IPS-15b (cell line): Measurements from ENCODE around the gene CR1.
"Not testable (repeated sequence)": the region's sequence is repeated elsewhere in the genome, so short reads cannot be mapped to it uniquely, and the experiment has no call there.

Experiments used
- H3K27me3 ChIP-seq: one replicate; pipeline ENCODE4 v1.6.1; 2013; ENCODE audit warnings: low read length; ENCODE audit not compliant: control insufficient read depth, insufficient read depth
- H3K36me3 ChIP-seq: one replicate; pipeline ENCODE4 v1.6.1; 2013; ENCODE audit warnings: low read length; ENCODE audit not compliant: control insufficient read depth, insufficient read depth
- H3K4me1 ChIP-seq: one replicate; pipeline ENCODE4 v1.6.1; 2013; ENCODE audit warnings: mild to moderate bottlenecking, low read length; ENCODE audit not compliant: control insufficient read depth, insufficient read depth
- H3K4me3 ChIP-seq: one replicate; pipeline ENCODE4 v1.5.1; 2013; ENCODE audit warnings: low read depth, low read length
- H3K9ac ChIP-seq: one replicate; pipeline ENCODE4 v1.6.1; 2013; ENCODE audit warnings: low read depth, mild to moderate bottlenecking, low read length
- H3K9me3 ChIP-seq: one replicate; pipeline ENCODE4 v1.6.1; 2013; ENCODE audit warnings: mild to moderate bottlenecking, low read length; ENCODE audit not compliant: control insufficient read depth, insufficient read depth

The CR1 gene

DNA sequence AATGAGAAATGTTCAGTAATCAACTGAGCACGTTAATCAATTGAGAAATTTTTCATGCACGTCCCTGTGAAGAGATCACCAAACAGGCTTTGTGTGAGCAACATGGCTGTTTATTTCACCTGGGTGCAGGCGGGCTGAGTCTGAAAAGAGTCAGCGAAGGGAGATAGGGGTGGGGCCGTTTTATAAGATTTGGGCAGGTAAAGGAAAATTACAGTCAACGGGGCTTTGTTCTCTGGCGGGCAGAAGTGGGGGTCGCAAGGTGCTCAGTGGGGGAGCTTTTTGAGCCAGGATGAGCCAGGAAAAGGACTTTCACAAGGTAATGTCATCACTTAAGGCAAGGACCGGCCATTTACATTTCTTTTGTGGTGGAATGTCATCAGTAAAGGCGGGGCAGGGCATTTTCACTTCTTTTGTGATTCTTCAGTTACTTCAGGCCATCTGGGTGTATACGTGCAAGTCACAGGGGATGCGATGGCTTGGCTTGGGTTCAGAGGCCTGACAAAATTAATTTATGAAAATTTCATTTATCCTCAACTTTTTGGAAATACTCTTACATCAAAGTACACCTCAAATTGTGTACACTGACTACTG, 137.8 kb downstream of the CR1 start:
- H3K36me3 ChIP-seq, H3K9me3 ChIP-seq, H3K4me3 ChIP-seq, H3K27me3 ChIP-seq: not testable (repeated sequence)
- Histone ChIP-seq H3K9ac (peak overlapping the region; percentile 57), H3K4me1 (peaks cover 44% of the 10 kb centered on the region)

DNA sequence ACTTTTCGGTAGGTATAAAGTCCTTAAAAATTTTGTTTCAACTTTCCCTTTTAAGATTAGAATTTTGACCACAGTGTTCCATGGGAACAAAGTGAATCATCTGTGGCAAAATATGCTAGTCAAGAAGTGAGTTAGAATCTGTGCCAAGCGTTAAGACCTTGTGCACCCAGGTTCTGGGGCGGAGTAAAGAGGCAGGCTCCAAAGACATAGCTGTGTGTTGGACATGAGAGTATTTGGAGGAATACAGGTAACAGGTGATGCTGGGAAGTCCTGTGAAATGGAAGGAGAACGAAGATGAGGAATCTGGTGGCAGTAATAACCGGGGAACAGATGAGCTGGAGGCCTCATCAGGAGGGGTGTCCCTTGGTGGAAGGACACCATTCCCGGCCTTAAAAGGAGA, 138.3 kb downstream of the CR1 start:
- peak overlapping the region; percentile 57 for H3K9ac ChIP-seq
- peaks cover 48% of the 10 kb centered on the region for H3K4me1 ChIP-seq
- not testable (repeated sequence) for H3K27me3 ChIP-seq

GRCh38 chr1:207635569-207636186, 139.7 kb downstream of the CR1 start:
- Histone ChIP-seq H3K4me1 (peaks cover 45% of the 10 kb centered on the region), H3K9ac (peak overlapping the region; percentile 18)
- not testable (repeated sequence) for H3K4me3 ChIP-seq, H3K9me3 ChIP-seq, H3K27me3 ChIP-seq, H3K36me3 ChIP-seq

More for the DNA sequence above, 138.3 kb downstream of the CR1 start:
- H3K9me3 ChIP-seq, H3K36me3 ChIP-seq: not testable (repeated sequence)
- H3K4me3 ChIP-seq, result peak overlapping the region; percentile 6

- not testable (repeated sequence) for H3K27me3 ChIP-seq, H3K4me3 ChIP-seq, H3K9ac ChIP-seq, H3K36me3 ChIP-seq, H3K9me3 ChIP-seq
- peaks cover 26% of the 10 kb centered on the region for H3K4me1 ChIP-seq
These were observed 142.7 kb downstream of the CR1 start for GRCh38 chr1:207638487-207639145.

GRCh38 chr1:207639362-207639761, 143.4 kb downstream of the CR1 start:
- H3K9ac ChIP-seq, H3K27me3 ChIP-seq, H3K36me3 ChIP-seq, H3K4me3 ChIP-seq, H3K9me3 ChIP-seq: not testable (repeated sequence)
- H3K4me1 ChIP-seq, result peaks cover 23% of the 10 kb centered on the region

DNA sequence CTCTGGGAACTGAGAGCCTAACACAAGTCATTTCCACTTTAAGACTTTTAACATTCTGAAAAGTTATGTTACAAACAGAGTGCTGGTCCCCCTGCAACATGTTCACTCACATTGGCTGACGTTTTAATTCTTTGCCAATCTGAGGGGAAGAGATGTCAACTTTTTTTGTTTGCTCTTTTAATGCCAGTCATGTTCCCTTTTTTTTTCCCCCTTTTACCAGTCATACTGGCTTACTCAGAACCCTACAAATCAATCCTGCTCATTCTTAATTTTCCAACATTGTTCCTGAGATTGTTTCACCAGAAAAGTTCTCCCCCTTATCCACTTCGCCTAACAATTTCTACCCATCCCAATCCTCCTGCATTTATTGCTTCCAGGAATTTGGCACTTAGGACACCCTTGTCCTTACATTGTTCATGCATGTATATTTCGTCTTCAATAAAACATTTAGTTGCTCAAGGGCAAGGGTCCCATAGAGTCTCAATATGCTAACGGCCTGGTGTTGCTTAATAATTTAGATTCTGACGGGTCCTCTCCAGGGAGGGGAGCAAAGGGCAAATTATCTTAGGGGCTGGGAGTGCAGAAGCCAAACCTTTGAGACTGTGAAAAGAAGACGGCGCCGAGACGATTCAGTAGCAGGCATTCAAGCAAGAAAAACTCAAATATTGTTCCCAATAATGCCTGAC, 148.4 kb downstream of the CR1 start:
- Histone ChIP-seq H3K4me1 (peaks cover 31% of the 10 kb centered on the region), H3K9me3 (no peaks in the 10 kb centered on the region), H3K27me3 (peaks cover 2% of the 10 kb centered on the region), H3K36me3 (no peaks in the 10 kb centered on the region), H3K4me3 (peak overlapping the region; percentile 18), H3K9ac (no peak overlapping the region)

DNA sequence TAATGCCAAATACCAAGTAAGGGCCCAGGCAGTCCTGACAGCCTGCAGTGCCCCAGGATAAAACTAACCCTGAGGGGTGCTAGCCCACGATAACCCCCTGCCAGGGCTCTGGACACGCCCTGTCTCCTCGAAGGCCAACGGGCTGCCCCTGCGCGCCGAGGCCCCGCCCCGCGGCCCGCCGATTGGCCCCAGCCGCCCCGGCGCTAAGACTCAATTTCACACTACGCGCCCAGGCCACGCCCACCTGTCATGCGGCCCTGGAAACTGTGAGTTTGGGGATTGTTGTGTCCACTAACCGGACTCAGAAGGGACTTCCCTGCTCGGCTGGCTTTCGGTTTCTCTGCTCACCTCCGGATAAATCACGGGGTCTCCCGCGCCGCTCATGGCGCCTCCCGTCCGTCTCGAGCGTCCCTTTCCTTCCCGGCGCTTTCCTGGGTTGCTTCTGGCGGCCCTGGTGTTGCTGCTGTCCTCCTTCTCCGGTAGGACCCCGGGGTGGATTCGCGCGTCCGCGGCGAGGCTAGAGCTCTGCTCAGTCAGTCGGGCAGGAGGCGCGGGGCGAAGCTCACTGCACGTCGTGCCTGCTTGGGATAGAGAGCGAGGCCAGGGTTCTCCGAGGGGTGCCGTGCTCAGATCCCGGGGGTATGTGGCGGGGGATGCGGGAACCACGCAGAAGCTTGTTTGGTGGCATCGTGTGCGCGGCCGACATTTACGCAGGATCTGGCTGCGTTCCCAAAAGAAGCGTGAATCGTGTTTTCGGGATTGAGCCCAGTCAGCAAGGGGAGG, 149.1 kb downstream of the CR1 start, which contains the start of gene CR1L:
TSS of gene CR1L (plus strand) at position 282 of the 783 bp plus-strand sequence. CDS start at position 383, 101 bp downstream.
- H3K27me3 ChIP-seq, result peaks cover 2% of the 10 kb centered on the region
- H3K36me3 ChIP-seq, result no peaks in the 10 kb centered on the region
- peak within 1 kb of the TSS; percentile 77 for H3K9ac ChIP-seq
- H3K4me1 ChIP-seq, result peaks cover 37% of the 10 kb centered on the region
- peak within 1 kb of the TSS; percentile 93 for H3K4me3 ChIP-seq
- H3K9me3 ChIP-seq, result no peaks in the 10 kb centered on the region

DNA sequence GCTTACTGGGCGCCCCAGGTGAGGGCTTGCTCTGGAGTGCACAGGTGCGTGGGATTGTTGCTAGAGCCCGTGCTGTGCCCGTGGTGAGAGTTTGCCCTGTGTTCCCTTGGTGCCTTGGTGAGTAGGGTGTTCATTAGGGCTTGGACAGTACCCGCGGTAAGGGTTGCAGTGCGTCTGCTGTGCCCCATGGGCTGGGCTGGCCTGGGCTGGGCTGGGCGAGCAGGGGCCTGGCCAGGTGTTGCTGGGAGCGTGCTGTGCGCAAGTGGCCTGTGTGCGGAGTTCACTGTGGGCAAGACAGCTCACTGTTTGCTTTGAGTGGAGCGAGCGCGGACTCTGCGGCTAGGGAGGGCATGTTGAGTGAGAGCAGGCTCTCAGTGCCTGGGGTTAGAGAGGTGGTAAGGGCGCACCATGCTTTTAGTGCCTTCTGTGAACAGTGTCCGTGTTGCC, 149.7 kb downstream of the CR1 start:
- H3K4me1 ChIP-seq, result peaks cover 41% of the 10 kb centered on the region
- no peaks in the 10 kb centered on the region for H3K9me3 ChIP-seq
- no peaks in the 10 kb centered on the region for H3K36me3 ChIP-seq
- peaks cover 2% of the 10 kb centered on the region for H3K27me3 ChIP-seq
- peak overlapping the region; percentile 93 for H3K4me3 ChIP-seq
- peak overlapping the region; percentile 77 for H3K9ac ChIP-seq

DNA sequence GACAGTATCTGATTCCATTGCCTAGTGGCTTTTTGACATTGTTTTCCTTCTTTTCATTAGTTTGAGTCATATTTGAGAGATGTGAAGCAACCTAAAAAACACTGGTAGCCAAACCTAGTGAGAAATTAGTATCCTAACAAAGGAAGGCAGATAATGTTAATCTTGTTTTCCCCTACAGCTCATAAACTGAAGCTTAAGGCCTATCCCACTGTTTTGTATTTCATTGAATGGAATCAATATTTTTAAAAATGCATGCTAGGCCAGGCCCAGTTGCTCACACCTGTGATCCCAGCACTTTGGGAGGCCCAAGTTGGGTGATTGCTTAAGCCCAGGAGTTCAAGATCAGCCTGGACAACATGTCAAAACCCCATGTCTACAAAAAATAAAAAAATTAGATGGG, 150.2 kb downstream of the CR1 start:
- Histone ChIP-seq H3K9ac (peak overlapping the region; percentile 77), H3K36me3 (no peaks in the 10 kb centered on the region), H3K4me3 (peak overlapping the region; percentile 93), H3K4me1 (peaks cover 41% of the 10 kb centered on the region), H3K27me3 (peaks cover 2% of the 10 kb centered on the region), H3K9me3 (no peaks in the 10 kb centered on the region)

- H3K4me1 ChIP-seq, result peaks cover 37% of the 10 kb centered on the region
- peak overlapping the region; percentile 14 for H3K4me3 ChIP-seq
- H3K27me3 ChIP-seq, result peaks cover 2% of the 10 kb centered on the region
- H3K36me3 ChIP-seq, result no peaks in the 10 kb centered on the region
- no peak overlapping the region for H3K9ac ChIP-seq
- no peaks in the 10 kb centered on the region for H3K9me3 ChIP-seq
These were observed 151.1 kb downstream of the CR1 start for GRCh38 chr1:207646944-207647579.
